ENCODE data around the gene UROD.

UROD gene

GRCh38 chr1:45009296-45009865, 2.7 kb upstream of the UROD start:
- no peak for DNase-seq

GRCh38 chr1:45009956-45010854, 1.8 kb upstream of the UROD start:
- peak in 2 of 3 donors; percentile 19 to 34 for DNase-seq

GRCh38 chr1:45010855-45011811, 921 bp upstream of the UROD start, which contains the start of gene HECTD3:
TSS of gene HECTD3 (minus strand) at chr1:45011324. CDS start at chr1:45011257, 67 bp downstream.
- DNase-seq = peak; percentile 80 to 89 (median 81)

- peak; percentile 63 to 71 (median 63) for DNase-seq
Observed at GRCh38 chr1:45012639-45013278, 705 bp downstream of the UROD start.

GRCh38 chr1:45013551-45014209, 1.6 kb downstream of the UROD start:
- DNase-seq = no peak

- peak; percentile 83 to 85 (median 85) for DNase-seq
Observed at GRCh38 chr1:45014321-45015028, 2.4 kb downstream of the UROD start.

- no peak for DNase-seq
Observed at GRCh38 chr1:45015683-45016082, 3.6 kb downstream of the UROD start.

GRCh38 chr1:45016090-45016697, 4.1 kb downstream of the UROD start:
- no peak for DNase-seq

- DNase-seq = peak in 1 of 3 donors; percentile 13
Observed at GRCh38 chr1:45016767-45017166, 4.7 kb downstream of the UROD start.

GRCh38 chr1:45018599-45019230, 6.7 kb downstream of the UROD start:
- DNase-seq = peak; percentile 47 to 73 (median 73)

- no peak for DNase-seq
Observed at GRCh38 chr1:45023663-45024062, 11.6 kb downstream of the UROD start.

GRCh38 chr1:45026446-45026845, 14.4 kb downstream of the UROD start:
- DNase-seq = no peak

GRCh38 chr1:45032837-45033236, 20.8 kb downstream of the UROD start:
- DNase-seq = no peak

GRCh38 chr1:45033356-45033755, 21.3 kb downstream of the UROD start:
- no peak for DNase-seq

GRCh38 chr1:45035631-45036301, 23.7 kb downstream of the UROD start:
- DNase-seq = peak in 1 of 3 donors; percentile 17

- DNase-seq = peak in 1 of 3 donors; percentile 11
Observed at GRCh38 chr1:45037456-45037855, 25.4 kb downstream of the UROD start.

GRCh38 chr1:45038240-45038639, 26.2 kb downstream of the UROD start:
- DNase-seq = no peak

GRCh38 chr1:45038661-45039364, 26.8 kb downstream of the UROD start:
- no peak for DNase-seq

GRCh38 chr1:45040297-45040696, 28.2 kb downstream of the UROD start:
- peak in 1 of 3 donors; percentile 9 for DNase-seq
